Measurements from ENCODE around the gene ADRA2B.
A peak's percentile ranks its signal among the peaks of the same experiment; 100 is the strongest.

ADRA2B gene

DNA sequence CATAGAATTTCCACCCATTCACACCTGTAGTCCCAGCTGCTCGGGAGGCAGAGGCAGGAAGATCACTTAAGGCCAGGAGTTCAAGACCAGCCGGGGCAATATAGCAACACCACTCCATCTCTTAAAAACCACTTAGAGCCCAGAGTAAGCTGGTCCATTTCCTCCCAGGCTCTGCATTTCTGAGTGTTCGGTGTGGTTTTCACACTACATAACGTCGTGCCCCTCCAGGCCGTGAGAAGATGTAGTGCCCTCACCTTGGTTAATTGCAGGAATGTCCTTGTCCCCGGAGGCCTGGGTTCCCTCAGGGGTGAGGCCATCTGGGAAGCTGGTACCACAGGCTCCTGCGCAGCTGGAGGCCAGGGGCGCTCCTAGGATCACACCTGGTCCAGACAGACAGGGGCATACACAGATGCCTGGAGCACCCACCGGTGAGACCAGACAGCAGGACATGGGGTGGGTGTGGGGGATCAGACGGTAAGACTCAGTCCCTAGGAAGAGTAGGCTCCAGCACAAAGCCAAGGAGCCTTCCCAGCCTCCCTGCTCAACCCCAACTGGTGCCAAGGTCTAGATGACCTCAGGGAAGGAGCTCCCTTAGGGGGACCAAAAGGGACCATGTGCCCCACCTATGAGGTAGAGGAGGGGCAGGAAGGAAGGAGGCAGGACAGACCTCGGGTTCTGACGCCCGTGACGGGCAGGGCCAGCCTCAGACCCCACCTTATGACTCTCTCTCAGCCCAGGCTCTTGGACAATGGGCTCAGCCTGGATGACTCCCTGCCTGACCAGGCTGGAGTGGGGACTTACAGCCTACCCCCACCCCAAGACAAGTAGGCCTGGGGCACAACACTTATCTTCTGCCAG, 21.2 kb upstream of the ADRA2B start:
- no peak for ATAC-seq
- DNase-seq: no peak

DNA sequence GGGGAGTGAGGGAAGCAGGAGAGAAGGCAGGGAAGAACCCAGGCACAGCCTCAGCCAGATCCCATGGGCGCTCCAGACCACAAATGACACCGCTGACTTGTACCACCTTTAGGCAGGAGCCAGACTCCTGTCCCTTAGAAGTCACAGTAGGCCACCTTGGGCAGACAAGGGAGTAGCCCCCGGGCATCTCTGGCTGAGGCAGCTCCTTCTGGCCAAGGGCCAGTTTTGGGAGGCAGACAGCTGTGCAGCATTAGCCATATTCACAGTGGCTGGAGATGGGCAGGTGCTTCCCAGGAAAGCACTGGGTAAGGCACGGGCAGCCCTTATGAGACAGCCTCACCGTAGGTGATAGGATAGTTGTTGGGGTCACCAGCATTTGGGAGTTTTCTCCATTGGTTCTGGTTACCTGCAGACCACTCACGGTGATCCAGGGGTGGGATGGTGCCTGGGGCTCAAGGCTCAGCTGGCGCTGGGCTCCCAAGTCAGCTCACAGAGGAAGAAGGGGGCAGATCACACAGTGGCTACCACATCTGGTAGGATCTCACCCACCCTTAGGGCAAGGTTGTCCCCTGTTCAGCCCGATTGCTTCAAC, 19.9 kb upstream of the ADRA2B start:
- no peak for ATAC-seq
- DNase-seq: no peak

DNA sequence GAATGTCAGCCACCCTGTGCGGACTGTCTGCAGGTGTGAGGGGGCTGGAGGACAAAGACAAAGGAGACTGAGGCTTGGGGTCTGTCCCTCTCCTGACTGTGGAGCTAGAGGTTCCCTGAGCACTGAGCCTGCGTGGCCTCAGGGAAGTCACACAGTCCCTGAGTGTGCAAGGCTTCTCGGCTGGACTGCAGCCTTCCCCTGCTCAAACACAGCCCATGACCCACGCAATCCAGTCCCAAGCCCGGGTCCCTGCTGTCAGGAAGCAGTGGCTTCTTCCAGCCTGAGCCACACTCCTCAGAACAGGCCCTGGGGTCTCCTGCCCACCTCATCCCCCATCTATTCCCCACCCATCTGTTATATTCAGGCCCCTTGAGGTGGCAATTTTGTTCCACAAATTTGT, 19.2 kb upstream of the ADRA2B start:
- ATAC-seq (no peak), DNase-seq (no peak)

DNA sequence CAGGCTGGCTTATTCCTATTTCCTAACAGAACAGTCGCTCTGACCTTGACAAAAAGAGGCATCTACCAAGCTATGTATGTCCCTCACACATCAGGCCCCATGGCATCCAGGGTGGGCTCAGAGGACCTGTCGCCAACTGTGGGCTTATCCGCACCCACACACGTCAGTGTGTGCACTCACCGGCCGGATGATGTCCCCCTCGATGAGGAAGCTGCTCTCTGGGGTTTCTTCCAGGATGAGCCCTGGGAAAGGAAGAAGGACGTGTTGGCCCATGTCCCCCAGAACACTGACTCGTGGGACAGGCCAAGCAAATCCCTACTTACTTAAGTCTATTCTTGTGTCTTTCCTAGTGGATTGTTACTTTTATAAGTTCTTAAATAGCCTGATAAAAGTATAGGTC, 18.8 kb upstream of the ADRA2B start:
- DNase-seq (no peak), ATAC-seq (no peak)

DNA sequence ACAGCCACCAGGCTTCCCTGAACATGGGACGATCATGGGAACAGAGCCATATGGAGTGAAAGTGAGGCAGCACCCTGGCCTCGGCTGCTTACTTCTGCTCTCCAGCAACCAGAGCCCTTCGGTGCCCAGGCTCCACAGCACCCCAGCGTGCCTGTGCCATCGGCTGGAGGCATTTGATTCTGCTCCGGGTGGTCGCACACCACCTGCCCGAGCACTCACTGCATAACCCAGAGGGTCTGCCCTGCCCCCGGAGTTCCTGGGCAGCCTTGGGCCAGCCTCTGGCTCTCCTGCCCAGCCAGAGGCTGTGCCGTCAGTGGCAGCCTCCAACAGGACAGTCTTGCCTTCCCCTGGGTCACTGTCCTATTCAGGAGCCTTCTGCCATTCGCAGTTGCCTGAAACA, 18.1 kb upstream of the ADRA2B start:
- ATAC-seq (no peak), DNase-seq (no peak)

DNA sequence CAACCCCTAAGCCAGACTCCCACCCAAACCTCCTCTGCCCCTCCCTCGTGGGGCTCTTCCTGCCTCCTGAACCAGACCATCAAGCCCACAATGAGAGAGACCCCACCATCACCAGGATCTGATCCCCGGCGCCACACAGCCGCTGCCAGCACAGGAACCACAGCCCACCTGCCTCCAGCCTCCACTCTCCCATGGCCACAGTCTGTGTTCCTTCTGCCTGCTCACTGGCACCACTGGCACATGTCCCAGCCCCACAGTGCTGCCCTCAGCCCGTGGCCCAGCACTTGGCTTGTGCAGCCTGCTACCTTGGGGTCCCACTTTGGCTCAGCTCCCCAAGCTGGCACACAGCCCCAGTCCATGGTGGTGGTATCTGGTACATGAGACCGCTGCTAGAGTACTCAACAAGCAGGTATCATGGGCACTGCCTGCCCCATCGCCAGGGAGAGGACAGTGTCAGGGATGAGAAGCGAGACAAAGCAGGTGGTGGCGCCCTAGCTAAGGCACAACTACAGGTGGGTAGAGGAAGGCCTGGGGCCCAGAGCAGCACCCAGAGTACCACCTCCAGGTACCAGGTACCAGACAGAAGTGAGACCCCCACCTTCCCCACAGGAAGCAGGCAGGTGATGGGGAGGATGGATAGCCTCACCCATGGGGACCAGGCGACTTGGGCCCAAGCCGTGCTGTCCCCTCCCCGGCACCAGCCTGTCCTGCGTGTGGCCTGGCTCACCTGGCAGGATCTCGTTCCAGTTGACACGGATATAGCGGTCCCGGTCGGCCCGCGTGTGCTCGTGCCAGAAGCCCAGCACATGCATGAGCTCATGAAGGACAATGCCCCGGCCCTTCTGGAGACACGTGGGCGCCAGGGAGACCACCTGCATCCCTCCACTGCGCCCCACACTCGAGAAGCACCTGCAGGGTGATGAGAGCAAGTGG, 15.7 kb upstream of the ADRA2B start:
- DNase-seq (no peak), ATAC-seq (no peak)

DNA sequence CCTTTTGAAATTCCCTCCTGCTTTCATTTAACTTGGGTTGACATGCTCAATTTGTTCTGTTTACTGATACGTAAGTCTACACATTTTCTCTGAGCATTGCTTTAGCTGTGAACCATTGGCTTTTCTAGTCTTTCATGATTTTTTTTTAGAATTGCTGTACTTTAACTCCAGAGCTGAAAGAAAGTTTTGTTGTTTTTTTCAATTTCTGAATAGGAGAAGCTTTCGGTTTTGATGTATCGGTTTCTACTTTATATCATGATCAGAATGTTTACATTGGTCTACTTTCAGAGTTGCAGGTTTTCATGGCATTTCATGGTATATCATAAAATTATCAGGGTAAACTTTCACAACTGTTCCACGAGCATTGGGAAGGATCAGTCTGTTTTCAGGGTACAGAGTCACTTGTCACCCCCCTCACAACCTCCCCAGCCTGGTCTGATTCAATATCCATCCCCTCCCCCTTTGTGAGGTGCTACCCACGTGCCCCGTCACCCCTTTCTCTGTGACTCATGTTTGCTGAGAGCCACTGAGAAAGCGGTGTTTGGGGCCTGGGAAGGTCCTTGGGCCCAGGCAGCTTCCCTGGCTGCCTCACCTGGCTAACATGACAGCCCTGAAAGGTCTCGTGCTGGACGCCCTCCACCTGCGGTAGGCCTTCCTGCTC, 14.9 kb upstream of the ADRA2B start:
- ATAC-seq: peak; percentile 63
- peak; percentile 42 for DNase-seq

DNA sequence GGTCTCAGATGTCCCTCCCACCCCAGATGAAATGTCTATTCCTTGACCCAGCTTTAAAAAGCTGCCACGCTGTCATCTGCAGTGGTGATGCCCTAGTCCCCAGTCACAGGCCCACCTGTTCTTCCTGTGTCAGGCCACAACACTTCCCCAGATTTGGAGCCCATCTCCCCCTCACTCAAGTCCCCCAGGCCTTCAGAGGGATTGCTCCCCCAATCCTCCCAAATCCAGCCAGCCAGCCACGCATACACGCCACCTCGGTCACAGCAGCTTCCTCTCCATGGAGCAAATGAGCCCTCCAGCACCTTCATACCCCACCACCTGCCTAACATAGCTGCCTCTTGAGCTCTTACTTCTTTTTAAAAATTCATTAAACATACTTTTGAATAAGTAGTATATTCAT, 14.1 kb upstream of the ADRA2B start:
- DNase-seq: no peak
- no peak for ATAC-seq

DNA sequence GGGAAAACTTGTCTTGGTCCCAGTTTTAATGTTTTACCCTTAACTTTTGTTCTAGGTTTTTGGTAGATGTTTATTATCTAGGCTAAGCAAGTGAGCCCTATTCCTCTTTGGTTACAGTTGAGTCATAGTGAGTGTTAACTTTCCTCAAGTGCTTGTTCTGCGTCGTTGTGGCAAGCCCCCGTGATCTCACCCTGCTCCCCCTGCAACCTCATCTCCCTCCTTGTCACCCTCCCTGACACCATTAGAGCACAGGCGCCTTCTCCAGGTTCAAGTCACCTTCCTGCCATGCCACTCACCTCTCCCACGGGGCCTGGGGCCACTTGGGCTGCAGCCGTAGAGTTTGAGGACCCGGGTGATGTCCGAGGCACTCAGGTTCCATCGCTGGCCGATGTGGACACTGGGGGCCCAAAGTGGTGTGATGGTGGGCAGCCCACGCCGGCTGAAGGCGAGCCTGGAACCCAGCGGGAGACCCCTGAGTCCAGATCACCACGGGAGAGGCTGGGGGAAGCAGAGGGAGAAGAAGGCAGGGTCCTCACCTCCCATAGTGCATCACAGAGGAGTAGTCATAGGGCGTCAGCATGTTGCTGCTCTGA, 13.3 kb upstream of the ADRA2B start:
- no peak for ATAC-seq

DNA sequence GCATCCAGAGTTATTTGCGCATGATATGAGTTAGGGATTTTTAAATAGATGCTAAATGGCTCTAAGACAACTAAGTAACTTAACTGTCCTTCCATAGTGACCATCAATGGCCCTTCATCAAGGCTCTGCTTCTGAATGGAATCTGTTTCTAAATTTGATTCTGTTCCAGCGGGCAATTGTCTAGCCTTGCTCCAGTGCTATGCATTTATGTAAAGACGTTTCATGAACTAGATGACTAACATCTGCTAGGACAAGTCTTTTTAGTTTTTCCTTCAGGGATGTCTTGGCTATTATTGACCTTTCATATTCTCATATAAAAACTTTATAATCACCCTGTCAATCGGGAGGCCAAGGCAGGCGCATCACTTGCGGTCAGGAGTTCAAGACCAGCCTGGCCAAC, 12.1 kb upstream of the ADRA2B start:
- ATAC-seq: no peak
- no peak for DNase-seq

More for the DNA sequence above, 13.3 kb upstream of the ADRA2B start:
- DNase-seq: peak; percentile 6

DNA sequence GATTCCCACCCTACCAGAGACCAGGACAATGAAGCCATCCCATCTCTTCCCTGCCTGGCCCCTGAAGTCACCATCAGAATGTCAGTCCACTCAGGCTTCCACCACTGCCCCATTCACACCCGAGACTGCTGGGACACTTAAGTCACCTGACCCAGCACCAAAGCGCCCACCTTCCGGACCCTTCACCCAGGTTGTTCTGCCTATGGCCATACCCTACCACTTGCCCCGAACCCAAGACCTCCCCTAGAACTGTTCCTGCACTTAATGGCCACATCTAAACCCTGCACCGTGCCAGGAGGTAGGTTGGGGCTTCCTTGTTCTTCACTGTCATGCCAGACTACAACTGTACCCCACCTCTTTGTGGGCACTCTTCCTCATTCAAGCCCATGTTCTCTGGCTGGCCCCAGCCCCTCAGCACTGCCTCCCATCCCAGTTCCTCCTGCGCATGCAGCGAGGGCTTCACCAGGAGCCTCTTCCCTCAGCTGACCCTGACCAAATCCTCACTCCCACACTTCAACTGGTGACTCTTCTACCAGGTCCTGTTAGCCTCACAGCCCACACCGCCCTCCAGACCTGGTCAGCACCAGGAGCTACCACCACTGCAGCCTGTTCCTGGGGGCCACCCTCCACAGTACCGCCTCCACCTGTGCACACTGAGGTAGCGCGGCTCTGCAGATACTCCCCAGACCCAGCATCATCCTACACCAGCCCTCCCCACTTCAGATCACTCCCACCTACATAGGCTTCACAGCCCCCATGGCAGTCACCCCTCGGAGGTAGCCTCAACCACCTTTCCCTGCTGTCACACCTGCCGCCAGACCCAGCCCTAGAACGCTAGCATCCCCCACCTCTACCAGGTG, 8.3 kb upstream of the ADRA2B start:
- ATAC-seq: no peak
- DNase-seq: no peak

DNA sequence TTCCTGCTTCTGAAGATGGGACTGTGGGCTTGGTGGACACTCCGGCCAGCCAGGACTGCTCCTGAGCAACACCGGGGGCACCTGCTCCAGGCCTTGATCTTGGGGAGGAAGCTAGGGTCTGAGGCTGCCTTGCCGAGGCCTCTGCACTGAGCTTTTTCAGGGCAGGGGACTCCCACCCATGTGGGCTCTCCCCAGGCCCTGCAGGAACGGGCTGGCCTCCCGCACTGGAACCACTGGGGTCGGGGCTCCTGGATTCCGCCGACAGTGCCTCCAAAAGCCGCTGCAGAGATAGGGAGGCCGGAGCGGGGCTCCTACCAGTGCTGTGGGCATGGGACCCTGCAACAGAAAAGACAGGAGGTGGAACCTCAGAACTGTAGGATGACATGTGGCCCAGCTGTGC, 7.6 kb upstream of the ADRA2B start:
- ATAC-seq: no peak
- DNase-seq: no peak

DNA sequence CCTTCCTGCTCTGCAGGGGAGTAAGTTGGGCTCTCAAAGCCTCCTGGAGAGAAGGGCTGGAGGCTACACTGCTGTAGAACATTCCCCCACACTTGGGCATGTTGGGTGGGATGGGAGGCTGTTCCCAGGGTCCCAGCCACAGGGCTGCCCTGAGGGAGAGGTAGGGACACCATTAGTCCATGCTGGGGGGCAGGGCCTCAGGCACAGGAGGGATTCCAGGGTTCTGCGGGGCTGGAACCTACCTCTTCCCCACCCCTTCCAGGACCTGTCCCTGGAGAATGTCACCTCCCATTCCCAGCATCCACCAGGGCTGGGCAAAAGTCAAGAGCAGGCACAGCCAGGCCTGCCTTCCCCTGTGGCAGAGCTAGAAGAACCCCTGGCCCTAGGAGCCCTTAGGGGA, 6.9 kb upstream of the ADRA2B start:
- DNase-seq (no peak), ATAC-seq (no peak)

DNA sequence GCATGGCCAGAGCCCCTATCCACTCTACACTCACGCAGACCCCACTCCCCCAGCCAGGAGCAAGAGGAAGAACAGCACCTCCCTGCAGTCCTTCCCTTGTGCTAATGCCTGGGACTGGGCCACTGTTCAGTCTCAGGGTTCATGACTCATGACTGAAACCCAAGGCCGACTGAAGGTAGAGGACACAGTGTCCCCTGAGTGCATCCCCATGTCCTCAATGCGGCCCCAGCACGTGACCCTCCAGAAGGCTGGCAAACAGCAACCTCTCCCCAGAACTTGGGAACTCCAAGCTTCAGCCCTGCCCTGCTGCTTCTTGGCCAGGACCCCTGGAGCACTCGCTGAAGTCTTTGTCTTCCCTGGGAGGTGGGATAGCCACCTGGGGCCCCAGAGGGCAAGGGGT, 6.0 kb upstream of the ADRA2B start:
- no peak for DNase-seq
- ATAC-seq: no peak

DNA sequence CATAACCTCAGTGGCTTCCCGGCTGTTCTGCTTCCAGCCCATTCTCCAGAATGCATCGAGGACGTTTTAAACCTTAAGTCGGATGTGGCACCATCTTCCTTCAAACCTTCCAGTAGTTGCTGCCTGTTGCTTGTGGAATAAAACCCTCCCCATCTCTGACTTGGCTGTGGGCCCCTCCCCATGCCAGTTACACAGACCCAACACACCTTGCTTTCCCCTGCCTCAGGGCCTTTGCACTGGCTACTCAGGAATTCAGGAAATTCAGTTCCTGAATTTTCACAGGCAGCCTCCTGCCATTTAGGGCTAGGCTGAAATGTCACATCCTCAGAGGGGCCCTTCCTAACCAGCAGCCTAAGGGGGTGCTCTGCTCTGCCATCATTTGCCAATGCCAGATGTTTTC, 5.0 kb upstream of the ADRA2B start:
- DNase-seq (no peak), ATAC-seq (no peak)

DNA sequence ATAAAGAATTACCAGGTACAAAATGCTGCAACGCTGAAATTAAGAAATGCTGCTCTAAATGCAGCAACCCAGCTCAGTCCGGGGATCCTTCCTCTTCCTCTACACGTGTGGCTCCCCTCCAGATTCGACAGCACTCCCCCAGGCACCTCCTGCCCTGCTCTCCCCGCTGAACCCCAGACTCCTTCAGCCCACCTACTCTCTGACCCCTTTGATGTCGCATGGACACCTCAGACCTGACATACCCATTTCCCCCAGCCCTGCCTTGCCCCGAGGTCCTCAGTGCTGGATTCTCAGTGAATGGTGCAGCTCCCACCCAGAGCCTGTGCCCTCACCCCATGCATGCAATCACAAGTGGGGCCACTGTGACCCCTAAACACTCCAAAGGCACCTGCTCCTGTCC, 4.6 kb upstream of the ADRA2B start:
- ATAC-seq (no peak), DNase-seq (no peak)

DNA sequence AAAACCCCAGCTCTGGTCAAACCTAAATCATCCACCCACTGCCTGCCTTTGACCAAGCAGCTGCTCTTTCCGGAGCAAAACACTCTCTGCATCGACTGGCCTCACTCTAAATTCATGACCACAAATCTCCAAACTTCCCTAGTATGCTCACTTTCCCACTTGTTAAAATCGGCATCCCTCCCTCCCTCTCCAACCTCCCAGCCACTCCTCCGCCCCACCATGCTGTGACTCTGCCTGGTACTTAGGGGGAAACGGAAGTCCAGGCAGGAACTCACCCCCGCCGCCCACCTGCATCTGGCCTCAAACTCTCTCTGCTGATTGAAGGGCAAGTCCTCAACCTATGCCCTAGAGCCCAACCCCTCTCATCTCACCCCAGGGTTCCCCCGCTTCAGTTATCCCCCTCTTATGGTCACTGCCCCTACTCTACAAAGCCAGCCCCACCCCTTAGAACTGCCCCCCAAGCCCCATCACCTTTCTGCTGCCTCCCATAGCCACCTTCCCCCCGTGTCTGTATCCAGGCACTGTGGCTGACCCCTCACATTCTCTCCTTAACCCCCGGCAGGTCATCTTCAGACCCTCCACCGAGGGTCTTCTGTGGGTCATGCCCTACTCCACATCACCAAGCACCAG, 3.8 kb upstream of the ADRA2B start:
- DNase-seq (no peak), ATAC-seq (no peak)

DNA sequence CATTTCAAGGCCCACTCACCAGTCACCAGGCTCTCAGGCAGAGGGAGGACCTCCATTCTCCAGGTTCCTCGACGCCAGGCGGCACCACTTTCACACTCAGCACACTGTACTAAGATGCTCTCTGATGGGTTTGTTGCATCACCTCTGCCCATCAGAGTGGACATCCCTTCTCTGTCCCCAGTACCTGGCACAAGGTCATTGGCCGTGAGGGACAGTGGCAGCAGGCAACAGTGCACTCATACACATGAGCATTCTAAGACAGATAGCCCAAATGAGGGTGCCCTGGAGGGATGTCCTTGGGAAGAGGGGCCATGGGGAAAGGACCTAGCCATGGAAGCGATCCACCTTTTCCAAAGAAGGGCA, 3.0 kb upstream of the ADRA2B start:
- DNase-seq: no peak
- ATAC-seq: no peak

DNA sequence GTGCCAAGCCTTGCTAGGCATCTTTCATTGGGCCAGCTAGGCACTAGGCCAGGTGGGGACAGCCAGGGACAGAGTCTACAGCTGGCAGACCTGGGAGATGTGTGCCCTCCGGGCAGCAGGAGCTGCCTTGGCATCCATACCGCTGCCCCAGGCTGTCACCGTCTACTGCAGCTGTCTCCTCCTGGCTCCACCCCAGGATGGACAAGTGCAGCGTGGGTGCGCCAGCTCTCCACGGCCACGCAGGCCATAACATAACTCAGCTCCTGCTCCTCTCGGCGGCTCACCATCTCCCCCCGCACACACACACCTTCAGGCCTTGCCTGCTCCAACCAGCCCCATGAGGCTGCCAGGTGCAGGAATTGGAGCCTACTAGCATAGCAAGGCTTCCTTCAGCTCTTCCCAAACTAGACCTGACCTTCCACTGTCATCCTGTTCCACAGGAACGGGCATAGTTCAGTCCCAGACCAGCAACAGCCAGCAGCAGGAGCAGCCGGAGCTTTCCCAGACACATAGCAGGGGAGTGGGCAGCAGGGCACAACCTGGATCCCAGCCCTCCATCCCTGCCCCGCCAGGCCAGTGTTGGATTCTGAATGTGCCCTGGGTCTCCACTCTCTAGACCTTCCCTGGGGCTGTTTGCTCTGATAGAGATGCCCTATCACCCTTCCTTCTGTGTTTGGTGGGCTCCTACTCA, 2.5 kb upstream of the ADRA2B start:
- no peak for ATAC-seq
- DNase-seq: no peak

Measured in stimulated activated naive CD8-positive, alpha-beta T cell treated with anti-CD3 and anti-CD28 coated beads, Interleukin-15, Interleukin-2, amounts not matched to agents 100 U/mL and 50 U/mL, for 24 hours (primary cell).